ENCODE data around the gene SUN1.

DNA sequence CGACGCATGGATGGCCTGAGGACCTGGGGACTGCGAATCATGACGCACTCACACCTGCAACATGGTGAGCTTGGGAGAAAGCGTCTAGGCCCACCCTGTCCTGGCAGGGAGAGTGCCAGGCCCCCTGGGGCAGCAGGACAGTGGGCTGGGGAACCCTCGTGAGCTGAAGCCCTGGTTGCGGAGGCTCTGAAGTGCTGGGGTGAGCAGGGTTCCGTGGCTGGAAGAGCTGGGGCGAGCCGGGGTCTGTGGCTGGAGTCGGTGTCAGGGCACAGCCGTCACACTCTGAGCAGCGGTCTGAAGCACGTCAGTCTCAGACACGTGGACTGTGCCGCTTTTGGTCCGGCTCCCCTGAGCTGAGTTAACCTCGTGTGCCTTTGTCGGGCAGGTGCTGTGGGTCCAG is 4.7 kb downstream of the SUN1 start:
- TF ChIP-seq CTCF (IDR thresholded peaks at IDR 0.05 in 2 of 3, conservative IDR thresholded peaks at IDR 0.05 in 1 of 3; ENCODE audit: insufficient read depth in 2 of 3, low read depth in 1 of 3, low read length in 3 of 3) (no peak), MYNN (IDR thresholded peaks at IDR 0.05) (no peak), MYNN (CRISPR knock-in tag; IDR thresholded peaks at IDR 0.05) (no peak), ZFPM2 (CRISPR knock-in tag; IDR thresholded peaks at IDR 0.05) (no peak), SMARCE1 (IDR thresholded peaks at IDR 0.05) (no peak), CHD2 (IDR thresholded peaks at IDR 0.05; ENCODE audit: low read depth, low read length) (no peak), HNRNPUL1 (IDR thresholded peaks at IDR 0.05; ENCODE audit: low read length) (no peak), POLR2H (tag; IDR thresholded peaks at IDR 0.05; ENCODE audit: low read depth) (no peak), RNF2 (IDR thresholded peaks at IDR 0.05) (no peak), ZNF592 (IDR thresholded peaks at IDR 0.05) (no peak), MEF2A (IDR thresholded peaks at IDR 0.05; ENCODE audit: control insufficient read depth, low read depth, low read length) (no peak), FOXM1 (IDR thresholded peaks at IDR 0.05; ENCODE audit: low read depth) (no peak), FOXM1 (CRISPR knock-in tag; IDR thresholded peaks at IDR 0.05; ENCODE audit: low read depth) (no peak), ELK1 (CRISPR knock-in tag; IDR thresholded peaks at IDR 0.05) (no peak)
